Measurements from ENCODE around the gene SERPINB7. TPM values are rescaled to one million over a fixed set of nuclear protein-coding genes. Genes with fewer than 3 reads are reported as not detected.

Gene SERPINB7
- total RNA-seq, 3 donors from 2014 or later: not detected

- Histone ChIP-seq H3K4me1 (ENCODE audit: low read depth) (no peaks in the 10 kb centered on the region), H3K4me3 (no peak overlapping the region), H3K36me3 (ENCODE audit: low read depth) (no peaks in the 10 kb centered on the region), H3K9me3 (no peaks in the 10 kb centered on the region)
- TF ChIP-seq, protein P1, sequence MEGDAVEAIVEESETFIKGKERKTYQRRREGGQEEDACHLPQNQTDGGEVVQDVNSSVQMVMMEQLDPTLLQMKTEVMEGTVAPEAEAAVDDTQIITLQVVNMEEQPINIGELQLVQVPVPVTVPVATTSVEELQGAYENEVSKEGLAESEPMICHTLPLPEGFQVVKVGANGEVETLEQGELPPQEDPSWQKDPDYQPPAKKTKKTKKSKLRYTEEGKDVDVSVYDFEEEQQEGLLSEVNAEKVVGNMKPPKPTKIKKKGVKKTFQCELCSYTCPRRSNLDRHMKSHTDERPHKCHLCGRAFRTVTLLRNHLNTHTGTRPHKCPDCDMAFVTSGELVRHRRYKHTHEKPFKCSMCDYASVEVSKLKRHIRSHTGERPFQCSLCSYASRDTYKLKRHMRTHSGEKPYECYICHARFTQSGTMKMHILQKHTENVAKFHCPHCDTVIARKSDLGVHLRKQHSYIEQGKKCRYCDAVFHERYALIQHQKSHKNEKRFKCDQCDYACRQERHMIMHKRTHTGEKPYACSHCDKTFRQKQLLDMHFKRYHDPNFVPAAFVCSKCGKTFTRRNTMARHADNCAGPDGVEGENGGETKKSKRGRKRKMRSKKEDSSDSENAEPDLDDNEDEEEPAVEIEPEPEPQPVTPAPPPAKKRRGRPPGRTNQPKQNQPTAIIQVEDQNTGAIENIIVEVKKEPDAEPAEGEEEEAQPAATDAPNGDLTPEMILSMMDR (IDR thresholded peaks at IDR 0.05): no peak
- intact Hi-C loops (cut with DNase I, micrococcal nuclease): no loop called here
- DNase-seq (no peak), ATAC-seq (no peak)
Measured at GRCh38 chr18:63817441-63818051, 42.3 kb downstream of the SERPINB7 start.

- Histone ChIP-seq H3K4me3 (no peak overlapping the region), H3K36me3 (ENCODE audit: low read depth) (no peaks in the 10 kb centered on the region), H3K9me3 (no peaks in the 10 kb centered on the region), H3K4me1 (ENCODE audit: low read depth) (no peaks in the 10 kb centered on the region)
- DNase-seq (no peak), ATAC-seq (no peak)
- intact Hi-C loops (cut with DNase I, micrococcal nuclease): no loop called here
- TF ChIP-seq, protein P1 (IDR thresholded peaks at IDR 0.05): no peak
Measured at GRCh38 chr18:63818212-63818611, 43.0 kb downstream of the SERPINB7 start.

DNA sequence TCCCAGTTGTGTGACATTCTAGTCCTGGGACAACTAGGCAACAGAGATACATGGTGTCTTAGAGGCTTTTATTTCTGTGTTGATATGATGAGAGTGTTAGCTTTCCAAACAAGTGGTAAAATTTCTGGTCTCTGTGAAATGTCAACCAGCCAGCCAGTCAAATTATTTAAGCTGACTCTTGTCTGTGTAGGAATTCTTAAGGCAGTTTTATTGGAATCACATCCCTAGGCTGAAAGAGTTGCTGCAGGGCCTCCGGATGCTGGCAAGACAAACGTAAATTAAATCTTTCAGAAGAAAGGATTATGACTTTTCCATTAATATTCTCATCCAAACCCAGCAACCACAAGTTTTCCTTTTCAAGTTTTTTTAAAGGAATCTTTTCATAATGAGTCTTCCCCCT is 44.6 kb downstream of the SERPINB7 start:
- ATAC-seq (no peak), DNase-seq (no peak)
- Histone ChIP-seq H3K4me1 (ENCODE audit: low read depth) (no peaks in the 10 kb centered on the region), H3K36me3 (ENCODE audit: low read depth) (no peaks in the 10 kb centered on the region), H3K9me3 (no peaks in the 10 kb centered on the region), H3K4me3 (no peak overlapping the region)
- TF ChIP-seq, protein P1 (IDR thresholded peaks at IDR 0.05): no peak
- intact Hi-C loops (cut with DNase I, micrococcal nuclease): no loop called here

- no peak for ATAC-seq
Measured at GRCh38 chr18:63820694-63821093, 45.5 kb downstream of the SERPINB7 start.

GRCh38 chr18:63823516-63824219 is 48.5 kb downstream of the SERPINB7 start:
- H3K36me3 ChIP-seq (ENCODE audit: low read depth): no peaks in the 10 kb centered on the region
- ATAC-seq (no peak), DNase-seq (peak in 2 of 3 donors; percentile 28 to 71)
- H3K4me1 ChIP-seq (ENCODE audit: low read depth): no peaks in the 10 kb centered on the region
- intact Hi-C loops (cut with DNase I, micrococcal nuclease): no loop called here
- TF ChIP-seq, protein P1 (IDR thresholded peaks at IDR 0.05): no peak
- H3K9me3 ChIP-seq: no peaks in the 10 kb centered on the region
- no peak overlapping the region for H3K4me3 ChIP-seq

More at GRCh38 chr18:63820694-63821093, 45.5 kb downstream of the SERPINB7 start:
- no peaks in the 10 kb centered on the region for H3K4me1 ChIP-seq (ENCODE audit: low read depth)
- TF ChIP-seq, protein P1 (IDR thresholded peaks at IDR 0.05): no peak
- H3K9me3 ChIP-seq: no peaks in the 10 kb centered on the region
- no peak overlapping the region for H3K4me3 ChIP-seq
- H3K36me3 ChIP-seq (ENCODE audit: low read depth): no peaks in the 10 kb centered on the region
- DNase-seq: no peak
- intact Hi-C loops (cut with DNase I, micrococcal nuclease): no loop called here

Measured in mucosa of descending colon (tissue), 3 donors.